PFSK-1 (cell line): Measurements from ENCODE around the gene KLHL8.

Experiments
- POLR2AphosphoS5 ChIP-seq: IDR thresholded peaks from 2 replicates; pipeline ENCODE4 v1.6.1; 2012; ENCODE audit warnings: low read depth, mild to moderate bottlenecking, control low read depth, low read length, moderate library complexity
- REST ChIP-seq, 2 experiments: IDR thresholded peaks; 2 replicates each; pipeline versions ENCODE4 v1.6.1 to v1.8.0; 2011 to 2012; ENCODE audit warnings: low read depth in 2 of 2, low read length in 2 of 2, control low read depth in 1 of 2, inconsistent platforms in 1 of 2, mild to moderate bottlenecking in 1 of 2, moderate library complexity in 1 of 2; ENCODE audit not compliant: insufficient read depth in 1 of 2
- SIN3A ChIP-seq: IDR thresholded peaks from 2 replicates; pipeline ENCODE4 v1.6.1; 2012; ENCODE audit warnings: mild to moderate bottlenecking, low read length, moderate library complexity, borderline replicate concordance; ENCODE audit not compliant: insufficient read depth

GRCh38 chr4:87118826-87119225, 101.6 kb downstream of the KLHL8 start:
- TF ChIP-seq POLR2AphosphoS5 (no peak), REST (IDR thresholded peaks at IDR 0.05; ENCODE audit: insufficient read depth in 1 of 2, low read depth in 2 of 2, low read length in 2 of 2) (no peak), SIN3A (no peak)
